Heart right ventricle (tissue), 16 donors: Measurements from ENCODE around the gene LTF. TPM values are rescaled to one million over a fixed set of nuclear protein-coding genes. Genes with fewer than 3 reads are reported as not detected.

Source experiments
- ATAC-seq, 8 donors: fragments of 200-7000 bp; cut with Tn5 transposase; one replicate each; pipeline ENCODE4 v1.9.1; 2020; ENCODE audit warnings: mild to moderate bottlenecking in 8 of 8, moderate library complexity in 8 of 8, moderate number of reproducible peaks in 1 of 8
- DNase-seq, 2 donors: peaks; one replicate each; pipeline ENCODE4 v3.0.0-alpha.2; 2020
- H3K27ac ChIP-seq, 10 donors: fragments of 200-600 bp; sonication (generic) in 2 of 10; one replicate each; pipeline versions ENCODE4 v1.5.0 to v1.8.0; 2020 to 2022; ENCODE audit warnings: mild to moderate bottlenecking in 3 of 10
- H3K27me3 ChIP-seq, 7 donors: fragments of 200-600 bp; one replicate each; pipeline ENCODE4 v1.8.0; 2021 to 2022; ENCODE audit warnings: mild to moderate bottlenecking in 2 of 7
- H3K36me3 ChIP-seq, 9 donors: fragments of 200-600 bp; sonication (generic) in 1 of 9; one replicate each; pipeline versions ENCODE4 v1.5.0 to v1.8.0; 2020 to 2022; ENCODE audit warnings: mild to moderate bottlenecking in 2 of 9
- H3K4me1 ChIP-seq, 9 donors: fragments of 200-600 bp; sonication (generic) in 1 of 9; one replicate each; pipeline versions ENCODE4 v1.5.0 to v1.8.0; 2020 to 2022; ENCODE audit warnings: mild to moderate bottlenecking in 4 of 9
- H3K4me3 ChIP-seq, 10 donors: fragments of 200-600 bp; sonication (generic) in 2 of 10; one replicate each; pipeline versions ENCODE4 v1.5.0 to v1.8.0; 2020 to 2022; ENCODE audit warnings: mild to moderate bottlenecking in 7 of 10, moderate library complexity in 2 of 10
- H3K9me3 ChIP-seq, 11 donors: fragments of 200-600 bp in 10 of 11; sonication (generic) in 2 of 11; one replicate each; pipeline versions ENCODE4 v1.5.0 to v1.8.0; 2013 to 2022; ENCODE audit warnings: mild to moderate bottlenecking in 2 of 11, control low read depth in 1 of 11, moderate library complexity in 1 of 11
- WGBS, 2 donors: extraction: QIAGEN DNeasy Blood & Tissue Kit; methylation state at CpG; one replicate each; pipeline ENCODE4 v1.1.7; 2013; ENCODE audit warnings: inconsistent platforms in 1 of 2; 5-methylcytosine and 5-hydroxymethylcytosine counted together
- intact Hi-C, 10 donors: fragments of 100-400 bp; cut with DNase I; formaldehyde crosslinking; loops; one replicate each; pipeline versions ENCODE4 v1.11.1 to v1.14.2; 2022
- polyA plus RNA-seq, 2 donors: library from polyadenylated mRNA; stranded (reverse); fragments of 200-250 nt; gene quantifications; one replicate each; pipeline ENCODE4 v1.2.3, GENCODE V29; 2013
- total RNA-seq, 10 donors: library from RNA; stranded (reverse); fragmentation: NEBNext Ultra II Directional in 3 of 10; extraction: Animal tissue kit (Norgen Biotek cat#: 25700) in 3 of 10; gene quantifications; one replicate each; pipeline versions ENCODE4 v1.2.1 to v1.2.4, GENCODE V29; 2021 to 2023
- TF ChIP-seq, protein P1 (sequence below), 9 donors: fragments of 200-600 bp; sonication (generic) in 2 of 9; IDR thresholded peaks; one replicate each; pipeline versions ENCODE4 v1.5.0 to v1.8.0; 2021 to 2022; ENCODE audit warnings: antibody characterized with exemption in 9 of 9, mild to moderate bottlenecking in 5 of 9, moderate library complexity in 1 of 9
- donor health status: Arrhythmogenic right ventricular cardiomyopathy.
- donor health status: ischemic (EF 13 %, LVEDD 7.1; RV severe dilation, severe dysfunction).
- donor health status: healthy with polysubstance abuse.
- donor health status: DM: no; HTN: yes; CAD: no.
- donor health status: DM: no; HTN: no; CAD: no.
- donor health status: ischemic (EF 25% LVEDD 6.9; RV normal size, moderate dysfunction).
- donor health status: ischemic (EF 25% LVEDD 5.7; RV mildly dilated, moderate dysfunction).
- donor health status: healthy.
- donor health status: DM: yes; HTN: yes; CAD: no.
- donor health status: Ischemic cardiomyopathy.
- donor health status: ischemic (EF 35%, LVEDD 5.7; RV mildly dilated, moderate dysfunction).
- donor health status: nonischemic (EF 11% LVEDD 7.7; RV severe dilation, severe dysfunction).
- donor health status: DM: yes; HTN: yes; CAD: no.
- donor health status: PGD.
- donor health status: ischemic (EF 29% LVEDD 5.4; RV normal size, mild dysfunction).
- donor health status: nonischemic (EF 23%, LVEDD 6.1; RV moderate dilation, normal function).

LTF gene
- total and polyA plus RNA-seq, 12 donors: 1.7 to 7.7 (median 2.9) TPM

DNA sequence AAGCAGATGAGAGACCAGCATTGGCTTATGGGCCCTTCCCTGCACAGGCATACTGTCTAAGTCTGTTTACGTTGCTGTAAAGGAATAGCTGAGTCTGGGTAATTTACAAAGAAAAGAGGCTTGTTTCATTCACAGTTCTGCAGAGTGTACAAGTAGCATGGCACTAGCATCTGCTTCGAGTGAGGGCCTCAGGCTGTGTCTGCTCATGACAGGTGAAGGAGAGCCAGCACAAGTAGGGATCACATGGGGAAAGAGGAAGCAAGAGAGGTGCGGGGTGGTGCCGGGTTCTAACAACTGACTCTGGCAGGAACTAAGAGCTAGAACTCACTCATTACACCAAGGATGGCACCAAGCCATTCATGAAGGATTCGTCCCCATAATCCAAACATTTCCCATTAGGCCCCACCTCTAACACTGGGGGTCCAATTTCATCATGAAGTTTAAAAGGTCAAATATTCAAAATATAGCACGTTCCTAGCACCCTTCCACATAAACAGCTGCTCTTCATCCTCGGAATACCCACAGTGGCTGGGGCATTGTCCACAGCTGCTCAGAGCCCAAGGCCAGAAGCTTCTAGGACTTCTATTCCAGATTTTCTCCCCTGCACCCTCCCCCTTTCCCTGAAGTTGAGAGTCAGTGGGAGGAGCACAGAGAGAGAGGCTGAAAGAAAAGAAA, 38.6 kb upstream of the LTF start:
- WGBS, 2 donors: 78% methylated on average over 7 of the region's 7 CpGs
- intact Hi-C loops: no loop called here
- Histone ChIP-seq H3K27me3 (no peaks in the 10 kb centered on the region), H3K9me3 (no peaks in the 10 kb centered on the region), H3K4me1 (peaks cover 0 to 20% (median 3%) of the 10 kb centered on the region in 9 donors), H3K4me3 (no peak overlapping the region), H3K36me3 (no peaks in the 10 kb centered on the region), H3K27ac (no peak overlapping the region)
- TF ChIP-seq, protein P1, sequence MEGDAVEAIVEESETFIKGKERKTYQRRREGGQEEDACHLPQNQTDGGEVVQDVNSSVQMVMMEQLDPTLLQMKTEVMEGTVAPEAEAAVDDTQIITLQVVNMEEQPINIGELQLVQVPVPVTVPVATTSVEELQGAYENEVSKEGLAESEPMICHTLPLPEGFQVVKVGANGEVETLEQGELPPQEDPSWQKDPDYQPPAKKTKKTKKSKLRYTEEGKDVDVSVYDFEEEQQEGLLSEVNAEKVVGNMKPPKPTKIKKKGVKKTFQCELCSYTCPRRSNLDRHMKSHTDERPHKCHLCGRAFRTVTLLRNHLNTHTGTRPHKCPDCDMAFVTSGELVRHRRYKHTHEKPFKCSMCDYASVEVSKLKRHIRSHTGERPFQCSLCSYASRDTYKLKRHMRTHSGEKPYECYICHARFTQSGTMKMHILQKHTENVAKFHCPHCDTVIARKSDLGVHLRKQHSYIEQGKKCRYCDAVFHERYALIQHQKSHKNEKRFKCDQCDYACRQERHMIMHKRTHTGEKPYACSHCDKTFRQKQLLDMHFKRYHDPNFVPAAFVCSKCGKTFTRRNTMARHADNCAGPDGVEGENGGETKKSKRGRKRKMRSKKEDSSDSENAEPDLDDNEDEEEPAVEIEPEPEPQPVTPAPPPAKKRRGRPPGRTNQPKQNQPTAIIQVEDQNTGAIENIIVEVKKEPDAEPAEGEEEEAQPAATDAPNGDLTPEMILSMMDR (IDR thresholded peaks at IDR 0.05): no peak
- ATAC-seq (peak in 1 of 8 donors; percentile 10), DNase-seq (no peak)

DNA sequence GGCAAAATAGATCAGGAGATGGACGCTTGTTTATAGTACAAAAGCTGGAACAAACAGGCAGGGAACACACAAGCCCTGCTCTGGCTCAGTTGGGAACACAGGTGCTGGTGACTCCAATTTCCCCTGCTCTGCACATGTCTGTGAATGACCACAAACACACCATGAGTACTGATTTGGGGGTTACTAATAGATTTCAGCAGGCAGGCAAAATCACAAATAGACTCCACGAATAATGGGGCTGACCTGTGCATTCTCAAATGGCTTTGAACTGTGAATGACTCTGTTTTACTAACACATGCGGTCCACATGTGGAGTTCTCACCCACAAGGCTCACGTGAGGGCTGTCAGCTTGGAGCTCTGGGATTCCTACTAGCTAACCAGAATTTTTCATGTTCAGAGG, 37.0 kb upstream of the LTF start:
- 77 to 81% methylated on average over 4 of the region's 4 CpGs for WGBS, 2 donors

DNA sequence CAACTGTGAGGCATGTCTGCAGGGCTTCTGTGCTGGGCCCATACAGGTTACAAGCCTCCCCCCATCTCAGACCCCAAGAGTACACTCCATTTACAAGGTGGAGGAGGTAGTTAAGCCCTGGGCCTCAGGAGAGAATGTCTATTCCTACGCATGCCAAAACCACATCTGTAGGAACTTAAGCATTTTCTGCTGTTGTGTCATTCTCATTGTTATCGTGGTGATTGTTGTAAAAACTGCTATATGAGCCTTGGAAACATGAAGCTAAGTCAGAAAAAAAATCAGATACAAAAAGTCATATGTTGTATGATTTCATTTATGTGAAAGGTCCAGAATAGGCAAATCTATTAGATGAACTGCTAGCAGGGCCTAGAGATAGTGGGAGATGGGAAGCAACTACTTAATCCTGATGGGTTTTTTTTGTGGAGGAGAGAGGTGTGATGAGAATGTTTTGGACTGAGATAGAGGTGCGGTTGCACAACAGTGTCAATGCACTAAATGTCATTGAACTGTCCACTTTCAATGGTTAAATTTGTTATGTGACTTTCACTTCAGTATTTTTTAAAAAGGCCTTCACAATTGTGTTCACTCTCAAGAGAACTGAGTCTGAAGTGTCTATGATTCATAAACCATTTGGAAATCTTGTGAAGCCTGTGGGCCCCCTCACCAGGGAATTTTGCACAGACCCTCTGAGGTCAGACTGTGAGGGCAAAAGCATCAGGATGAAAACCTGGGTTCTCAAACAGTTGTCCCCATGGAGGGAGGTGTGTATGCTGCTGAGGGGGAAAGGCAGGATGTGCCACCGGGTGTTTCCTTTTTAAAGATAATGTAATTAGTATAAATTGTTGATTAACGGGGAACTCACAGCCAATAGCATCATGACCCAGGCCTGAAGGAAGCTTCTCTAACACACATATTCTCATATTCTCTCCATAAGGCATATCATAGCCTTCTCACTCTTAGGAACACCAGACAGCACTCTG, 36.2 kb upstream of the LTF start:
- TF ChIP-seq, protein P1 (IDR thresholded peaks at IDR 0.05): no peak
- intact Hi-C loops: no loop called here
- Histone ChIP-seq H3K9me3 (no peaks in the 10 kb centered on the region), H3K4me3 (no peak overlapping the region), H3K27ac (no peak overlapping the region), H3K27me3 (no peaks in the 10 kb centered on the region), H3K36me3 (no peaks in the 10 kb centered on the region), H3K4me1 (peaks cover 0 to 35% (median 8%) of the 10 kb centered on the region in 9 donors)
- ATAC-seq (no peak), DNase-seq (no peak)
- WGBS, 2 donors: 62 to 70% methylated on average over 5 of the region's 5 CpGs

More for the DNA sequence above, 37.0 kb upstream of the LTF start:
- peaks cover 0 to 28% (median 3%) of the 10 kb centered on the region in 9 donors for H3K4me1 ChIP-seq
- no peak for ATAC-seq
- H3K9me3 ChIP-seq: no peaks in the 10 kb centered on the region
- intact Hi-C loops: no loop called here
- H3K4me3 ChIP-seq: no peak overlapping the region
- H3K27ac ChIP-seq: no peak overlapping the region
- TF ChIP-seq, protein P1 (IDR thresholded peaks at IDR 0.05): no peak
- no peak for DNase-seq
- no peaks in the 10 kb centered on the region for H3K36me3 ChIP-seq
- H3K27me3 ChIP-seq: no peaks in the 10 kb centered on the region

DNA sequence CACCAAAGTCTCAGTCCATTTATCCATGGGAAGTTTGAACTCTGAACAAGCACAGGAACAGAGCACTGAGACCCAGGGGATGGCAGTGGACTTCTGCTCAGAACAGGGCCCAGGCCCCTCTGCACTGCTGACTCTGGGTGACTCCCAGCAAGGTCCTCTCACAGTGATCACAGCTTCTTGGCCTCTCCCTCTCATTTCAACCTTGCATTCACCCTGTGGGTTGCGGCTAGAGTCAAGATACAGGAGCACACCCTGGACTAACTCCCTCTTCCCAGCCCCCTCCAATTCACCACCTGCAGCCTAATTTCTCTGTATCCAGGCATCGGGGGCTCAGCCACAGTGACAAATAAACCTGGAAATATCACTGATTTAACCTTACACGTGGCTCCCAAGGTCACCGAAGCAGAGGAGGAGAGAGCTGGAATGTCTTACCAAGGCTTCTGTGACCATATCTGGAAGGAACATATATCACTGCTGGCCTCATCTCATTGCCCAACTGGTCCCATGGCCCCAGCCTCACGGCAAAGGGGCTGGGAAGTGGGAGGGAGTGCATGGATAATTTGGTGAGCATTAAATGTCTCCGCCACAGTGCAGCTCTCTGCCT, 34.3 kb upstream of the LTF start:
- Histone ChIP-seq H3K36me3 (no peaks in the 10 kb centered on the region), H3K9me3 (no peaks in the 10 kb centered on the region), H3K4me1 (peaks cover 0 to 40% (median 11%) of the 10 kb centered on the region in 9 donors), H3K27me3 (no peaks in the 10 kb centered on the region), H3K27ac (no peak overlapping the region), H3K4me3 (no peak overlapping the region)
- ATAC-seq (peak in 5 of 8 donors; percentile 20 to 67 (median 29)), DNase-seq (no peak)
- 65 to 70% methylated on average over 6 of the region's 6 CpGs for WGBS, 2 donors
- TF ChIP-seq, protein P1 (IDR thresholded peaks at IDR 0.05): no peak
- intact Hi-C loops: loop anchor here in 1 of 10 donors (5.0 kb wide), 1 partner anchor 53 kb away; no protein-coding TSS in a partner anchor
